H1 (cell line): ENCODE measurements around the gene MAGI3. TPM values are rescaled to one million over a fixed set of nuclear protein-coding genes. Genes with fewer than 3 reads are reported as not detected.

Source experiments
- CTCF ChIA-PET: fragments of 300-600 bp; sonication (Branson Sonifier 250); formaldehyde crosslinking; loops from one replicate; lab custom pipeline; 2021; ENCODE audit not compliant: partially characterized antibody; lab: Charles Lee
- POLR2A ChIA-PET: fragments of 300-600 bp; sonication (Branson Sonifier 250); formaldehyde crosslinking; loops from one replicate; lab custom pipeline; 2021; ENCODE audit warnings: inconsistent platforms; ENCODE audit not compliant: partially characterized antibody; lab: Charles Lee
- DNase-seq, 2 experiments: peaks; one replicate each; pipeline versions ENCODE4 v3.0.0 to v3.0.0-alpha.2; 2010 to 2022; ENCODE audit warnings: low spot score in 2 of 2, low read depth in 1 of 2, mixed read lengths in 1 of 2
- FAIRE-seq: peaks from 2 replicates; lab custom pipeline; 2011; peaks lifted over from hg19 to GRCh38; lab: Jason Lieb, UNC
- H2AFZ ChIP-seq: 2 replicates; pipeline ENCODE4 v1.8.1; 2012; ENCODE audit warnings: low read length, inconsistent platforms
- H2AK5ac ChIP-seq: 2 replicates; pipeline ENCODE4 v1.6.1; 2013; ENCODE audit warnings: low read depth, low read length
- H2BK120ac ChIP-seq: replicated peaks from 2 replicates; pipeline ENCODE3; 2013; ENCODE audit warnings: low read depth, low read length, inconsistent platforms
- H2BK12ac ChIP-seq: 2 replicates; pipeline ENCODE4 v1.6.1; 2013; ENCODE audit warnings: low read depth, low read length
- H2BK15ac ChIP-seq: 2 replicates; pipeline ENCODE4 v1.6.1; 2013; ENCODE audit warnings: low read length
- H2BK20ac ChIP-seq: 2 replicates; pipeline ENCODE4 v1.6.1; 2013; ENCODE audit warnings: low read length
- H2BK5ac ChIP-seq: 2 replicates; pipeline ENCODE4 v1.6.1; 2013; ENCODE audit warnings: low read depth, low read length
- H3K14ac ChIP-seq: 2 replicates; pipeline ENCODE4 v1.6.1; 2013; ENCODE audit warnings: inconsistent platforms; ENCODE audit not compliant: insufficient read length
- H3K18ac ChIP-seq: 2 replicates; pipeline ENCODE4 v1.6.1; 2013; ENCODE audit warnings: low read length; ENCODE audit errors: extremely low read depth
- H3K23ac ChIP-seq: 2 replicates; pipeline ENCODE4 v1.6.1; 2013; ENCODE audit warnings: inconsistent platforms; ENCODE audit not compliant: insufficient read length
- H3K23me2 ChIP-seq: 2 replicates; pipeline ENCODE4 v1.6.1; 2013; ENCODE audit warnings: low read depth, low read length
- H3K27ac ChIP-seq: 2 replicates; pipeline ENCODE4 v1.6.1; 2011; ENCODE audit warnings: low read depth, low read length, inconsistent platforms
- H3K27me3 ChIP-seq, 4 experiments: replicated peaks in 1 of 4; 1 replicate in 1 of 4; 2 replicates in 3 of 4; pipeline versions ENCODE4 v1.6.1 to v1.8.1; 2011 to 2013; ENCODE audit warnings: low read length in 3 of 4, mild to moderate bottlenecking in 3 of 4, inconsistent platforms in 2 of 4, mixed read lengths in 2 of 4, moderate library complexity in 1 of 4; ENCODE audit not compliant: control insufficient read depth in 3 of 4, insufficient read depth in 3 of 4; ENCODE audit errors: extremely low read depth in 1 of 4
- H3K36me3 ChIP-seq, 4 experiments: 2 replicates each; pipeline versions ENCODE4 v1.6.1 to v1.8.1; 2011 to 2013; ENCODE audit warnings: mild to moderate bottlenecking in 4 of 4, low read length in 3 of 4, moderate library complexity in 2 of 4, control low read depth in 1 of 4, inconsistent platforms in 1 of 4; ENCODE audit not compliant: insufficient read depth in 4 of 4, control insufficient read depth in 2 of 4
- H3K4ac ChIP-seq: replicated peaks from 2 replicates; pipeline ENCODE3; 2013; ENCODE audit warnings: low read length, low read depth, mixed read lengths, inconsistent platforms; ENCODE audit not compliant: insufficient read length
- H3K4me1 ChIP-seq, 4 experiments: replicated peaks in 1 of 4; 1 replicate in 1 of 4; 2 replicates in 3 of 4; pipeline versions ENCODE4 v1.6.1 to v1.8.1; 2011 to 2013; ENCODE audit warnings: low read length in 3 of 4, inconsistent platforms in 2 of 4, mixed read lengths in 1 of 4; ENCODE audit not compliant: insufficient read depth in 4 of 4, control insufficient read depth in 3 of 4
- H3K4me2 ChIP-seq, 2 experiments: 2 replicates each; pipeline versions ENCODE4 v1.6.1 to v1.8.1; 2011 to 2013; ENCODE audit warnings: low read depth in 2 of 2, low read length in 2 of 2, control low read depth in 1 of 2, inconsistent platforms in 1 of 2, mild to moderate bottlenecking in 1 of 2; ENCODE audit not compliant: insufficient read depth in 1 of 2
- H3K4me3 ChIP-seq, 4 experiments: fragments of 200-600, 300-600 bp in 1 of 4; sonication (generic), shearing (Covaris generic), sonication (Bioruptor Twin) in 1 of 4; 2 replicates each; pipeline versions ENCODE4 v1.5.1 to v1.8.1; 2011 to 2016; ENCODE audit warnings: low read length in 4 of 4, low read depth in 3 of 4, control low read depth in 2 of 4, inconsistent platforms in 2 of 4, mild to moderate bottlenecking in 2 of 4, mixed read lengths in 1 of 4, moderate library complexity in 1 of 4; ENCODE audit not compliant: insufficient read depth in 2 of 4; ENCODE audit errors: extremely low read depth in 1 of 4
- H3K56ac ChIP-seq: replicated peaks from 2 replicates; pipeline ENCODE3; 2013; ENCODE audit warnings: low read depth, mild to moderate bottlenecking, mixed read lengths, low read length, inconsistent platforms; ENCODE audit not compliant: insufficient read length
- H3K79me1 ChIP-seq: 2 replicates; pipeline ENCODE4 v1.6.1; 2013; ENCODE audit warnings: low read depth, low read length, control low read depth
- H3K79me2 ChIP-seq, 2 experiments: 2 replicates each; pipeline versions ENCODE4 v1.6.1 to v1.8.1; 2012 to 2013; ENCODE audit warnings: low read length in 2 of 2, mild to moderate bottlenecking in 2 of 2, inconsistent platforms in 1 of 2; ENCODE audit not compliant: insufficient read depth in 2 of 2, control insufficient read depth in 1 of 2
- H3K9ac ChIP-seq, 4 experiments: replicated peaks in 1 of 4; 1 replicate in 1 of 4; 2 replicates in 3 of 4; pipeline versions ENCODE4 v1.6.1 to v1.8.1; 2011 to 2013; ENCODE audit warnings: low read depth in 3 of 4, low read length in 3 of 4, control low read depth in 2 of 4, mild to moderate bottlenecking in 2 of 4, moderate library complexity in 2 of 4, inconsistent platforms in 1 of 4; ENCODE audit errors: extremely low read depth in 1 of 4
- H3K9me3 ChIP-seq, 2 experiments: 2 replicates each; pipeline versions ENCODE4 v1.6.1 to v1.8.1; 2012 to 2013; ENCODE audit warnings: mild to moderate bottlenecking in 2 of 2, moderate library complexity in 2 of 2, control low read depth in 1 of 2, inconsistent platforms in 1 of 2, low read depth in 1 of 2, low read length in 1 of 2, mixed read lengths in 1 of 2; ENCODE audit not compliant: insufficient read depth in 2 of 2
- H4K20me1 ChIP-seq, 2 experiments: replicated peaks in 1 of 2; 2 replicates each; pipeline versions ENCODE3 to v1.8.1; 2011 to 2013; ENCODE audit warnings: inconsistent platforms in 2 of 2, low read length in 2 of 2, mild to moderate bottlenecking in 1 of 2; ENCODE audit not compliant: insufficient read depth in 2 of 2, control insufficient read depth in 1 of 2
- H4K5ac ChIP-seq: 2 replicates; pipeline ENCODE4 v1.6.1; 2013; ENCODE audit warnings: low read length, low read depth, mixed read lengths, inconsistent platforms; ENCODE audit not compliant: insufficient read length
- H4K8ac ChIP-seq: 2 replicates; pipeline ENCODE4 v1.8.0; 2013; ENCODE audit warnings: mild to moderate bottlenecking, moderate library complexity, low read length, inconsistent platforms; ENCODE audit not compliant: insufficient read depth; ENCODE audit errors: extremely low read depth
- H4K91ac ChIP-seq: replicated peaks from 2 replicates; pipeline ENCODE3; 2013; ENCODE audit warnings: low read length, mixed read lengths, inconsistent platforms; ENCODE audit not compliant: insufficient read length
- HDAC2 ChIP-seq, 2 experiments: fragments of 300-600 bp in 1 of 2; sonication (generic) in 1 of 2; IDR thresholded peaks; 2 replicates each; pipeline ENCODE4 v1.6.1; 2011 to 2012; ENCODE audit warnings: low read depth in 2 of 2, low read length in 2 of 2, mild to moderate bottlenecking in 2 of 2, moderate library complexity in 2 of 2, borderline replicate concordance in 1 of 2, inconsistent platforms in 1 of 2
- WGBS, 2 experiments: shearing (Covaris generic) in 1 of 2; methylation state at CpG; one replicate each; pipeline versions ENCODE4 v1.1.6 to v1.1.7; 2013 to 2015; ENCODE audit warnings: low lambda C conversion rate in 2 of 2, mixed read lengths in 2 of 2, inconsistent platforms in 1 of 2, low coverage in 1 of 2, missing lambda C conversion rate in 1 of 2; ENCODE audit not compliant: insufficient replicate concordance in 2 of 2, insufficient coverage in 1 of 2, insufficient read length in 1 of 2; ENCODE audit errors: extremely low coverage in 1 of 2, missing lambda C conversion rate in 1 of 2; 5-methylcytosine and 5-hydroxymethylcytosine counted together
- polyA plus RNA-seq, 7 experiments: library from polyadenylated mRNA; depleted of rRNA in 3 of 7; stranded (reverse) in 5 of 7; unstranded in 2 of 7; fragments of >200 nt in 5 of 7; fragments of 200-250 nt in 2 of 7; gene quantifications; 1 replicate in 5 of 7; 2 replicates in 1 of 7; 4 replicates in 1 of 7; pipeline versions ENCODE4 v1.2.1 to v1.2.3, GENCODE V29; 2011 to 2013; ENCODE audit warnings: missing spikeins in 2 of 7, mixed read lengths in 2 of 7
- total RNA-seq: library from RNA; stranded (reverse); fragmentation: NEBNext Ultra II Directional; extraction: Animal tissue kit (Norgen Biotek cat#: 25700); gene quantifications from 2 replicates; pipeline ENCODE4 v1.2.1, GENCODE V29; 2021

MAGI3 gene
- total and polyA plus RNA-seq, 2 of the 8 experiments (the other 6 are each of a cell fraction or from before 2014, with no cell fraction given): 2.3 to 7.8 TPM

GRCh38 chr1:113372546-113372945 lies 17.8 kb upstream of the MAGI3 start:
- Histone ChIP-seq H2BK15ac (no peak overlapping the region), H2BK120ac (no peak overlapping the region)

More at GRCh38 chr1:113372546-113372945, 17.8 kb upstream of the MAGI3 start:
- Histone ChIP-seq H3K9me3 (no peaks in the 10 kb centered on the region), H3K36me3 (no peaks in the 10 kb centered on the region), H2AK5ac (no peak overlapping the region), H4K91ac (no peak overlapping the region), H3K79me2 (no peaks in the 10 kb centered on the region), H3K9ac (no peak overlapping the region), H2BK12ac (no peak overlapping the region), H3K4ac (no peak overlapping the region), H3K79me1 (no peaks in the 10 kb centered on the region), H4K8ac (no peak overlapping the region)
- TF ChIP-seq HDAC2 (IDR thresholded peaks at IDR 0.05; ENCODE audit: borderline replicate concordance in 1 of 2, low read depth in 2 of 2, low read length in 2 of 2): no peak
- TF ChIP-seq, all 59 proteins: peak for 0
- Histone ChIP-seq H3K18ac (no peak overlapping the region), H4K5ac (no peak overlapping the region), H3K23me2 (no peaks in the 10 kb centered on the region), H3K4me3 (no peak overlapping the region), H2BK5ac (no peak overlapping the region), H2BK20ac (no peak overlapping the region), H3K56ac (no peak overlapping the region), H3K4me1 (no peaks in the 10 kb centered on the region), H4K20me1 (no peaks in the 10 kb centered on the region), H3K14ac (no peak overlapping the region), H3K4me2 (no peak overlapping the region), H2AFZ (no peak overlapping the region), H3K27me3 (no peaks in the 10 kb centered on the region), H3K23ac (no peak overlapping the region), H3K27ac (no peak overlapping the region)
- POLR2A ChIA-PET: no interaction called here
- 92% methylated on average over 2 of the region's 2 CpGs; no CpG with 5 or more reads in 1 of the 2 experiments for WGBS, 2 experiments
- FAIRE-seq (no peak), DNase-seq (no peak)
- CTCF ChIA-PET: no interaction called here
